GM23338 (cell line): Measurements from ENCODE around the gene YTHDF1. TPM values are rescaled to one million over a fixed set of nuclear protein-coding genes. Genes with fewer than 3 reads are reported as not detected.

ENCODE experiments used
- ATAC-seq: fragments of 200-7000 bp; cut with Tn5 transposase; 3 replicates; pipeline ENCODE4 v1.9.1; 2020
- DNase-seq: peaks from one replicate; pipeline ENCODE4 v3.0.0-alpha.2; 2015; ENCODE audit warnings: low spot score
- H2AFZ ChIP-seq: fragments of 200-600 bp; sonication (generic); 2 replicates; pipeline ENCODE4 v1.8.0; 2016; ENCODE audit warnings: antibody characterized with exemption, mild to moderate bottlenecking, moderate library complexity
- H3F3A ChIP-seq: fragments of 200-600 bp; sonication (generic); replicated peaks from 2 replicates; pipeline ENCODE4 v1.8.0; 2017; ENCODE audit warnings: antibody characterized with exemption, mixed run types, low read depth
- H3K27ac ChIP-seq: fragments of 200-600 bp; sonication (generic); 2 replicates; pipeline ENCODE4 v1.6.1; 2016; ENCODE audit warnings: low read depth
- H3K27me3 ChIP-seq: fragments of 200-600 bp; sonication (generic); 2 replicates; pipeline ENCODE4 v1.8.0; 2016; ENCODE audit warnings: mild to moderate bottlenecking, mixed run types, moderate library complexity; ENCODE audit not compliant: insufficient read depth
- H3K36me3 ChIP-seq: fragments of 200-600 bp; sonication (generic); 2 replicates; pipeline ENCODE4 v1.8.0; 2016; ENCODE audit warnings: mild to moderate bottlenecking; ENCODE audit not compliant: insufficient read depth
- H3K4me1 ChIP-seq: fragments of 200-600 bp; sonication (generic); 2 replicates; pipeline ENCODE4 v1.8.0; 2016; ENCODE audit warnings: mild to moderate bottlenecking, moderate library complexity; ENCODE audit not compliant: insufficient read depth
- H3K4me2 ChIP-seq: fragments of 200-600 bp; sonication (generic); 2 replicates; pipeline ENCODE4 v1.7.1; 2017; ENCODE audit warnings: mixed run types
- H3K4me3 ChIP-seq: fragments of 200-600 bp; sonication (generic); 2 replicates; pipeline ENCODE4 v1.6.1; 2016; ENCODE audit warnings: mixed run types
- H3K79me2 ChIP-seq: fragments of 200-600 bp; sonication (generic); replicated peaks from 2 replicates; pipeline ENCODE4 v1.8.0; 2017; ENCODE audit warnings: mild to moderate bottlenecking; ENCODE audit not compliant: insufficient read depth
- H3K9me2 ChIP-seq: fragments of 200-600 bp; sonication (generic); 2 replicates; pipeline ENCODE4 v1.8.0; 2017; ENCODE audit not compliant: insufficient read depth
- H4K20me1 ChIP-seq: fragments of 200-600 bp; sonication (generic); replicated peaks from 2 replicates; pipeline ENCODE4 v1.8.0; 2017; ENCODE audit warnings: mild to moderate bottlenecking; ENCODE audit not compliant: insufficient read depth
- H3K27ac Mint-ChIP-seq: 2 replicates; pipeline ENCODE4 v1.8.0; 2020; ENCODE audit warnings: inconsistent platforms, mild to moderate bottlenecking, moderate library complexity, mixed read lengths
- H3K27me3 Mint-ChIP-seq: 3 replicates; pipeline ENCODE4 v1.8.0; 2022; ENCODE audit warnings: low read depth, mild to moderate bottlenecking, moderate library complexity, mixed read lengths, inconsistent platforms; ENCODE audit not compliant: insufficient read depth, poor library complexity
- H3K36me3 Mint-ChIP-seq: 3 replicates; pipeline ENCODE4 v1.8.0; 2021; ENCODE audit warnings: low read depth, mild to moderate bottlenecking, inconsistent platforms, moderate library complexity, mixed read lengths
- H3K4me1 Mint-ChIP-seq: 3 replicates; pipeline ENCODE4 v1.8.0; 2020; ENCODE audit warnings: mild to moderate bottlenecking, inconsistent platforms, mixed read lengths
- H3K4me3 Mint-ChIP-seq: 3 replicates; pipeline ENCODE4 v1.8.0; 2021; ENCODE audit warnings: moderate library complexity, mild to moderate bottlenecking, inconsistent platforms, mixed read lengths
- H3K9me3 Mint-ChIP-seq: 3 replicates; pipeline ENCODE4 v1.8.0; 2020; ENCODE audit warnings: moderate library complexity, mild to moderate bottlenecking, inconsistent platforms, mixed read lengths
- CTCF ChIP-seq, 2 experiments: fragments of 200-600 bp in 1 of 2; sonication (generic) in 1 of 2; conservative IDR thresholded peaks; 2 replicates each; pipeline versions ENCODE4 v1.5.1 to v1.6.1; 2016 to 2017; ENCODE audit warnings: antibody characterized with exemption in 2 of 2, low read depth in 2 of 2, mild to moderate bottlenecking in 2 of 2, moderate library complexity in 1 of 2
- EZH2phosphoT487 ChIP-seq: fragments of 200-600 bp; sonication (generic); IDR thresholded peaks from one replicate; pipeline ENCODE4 v1.8.1; 2018; ENCODE audit warnings: antibody characterized with exemption; ENCODE audit not compliant: unreplicated experiment
- JUNB ChIP-seq: IDR thresholded peaks from one replicate; pipeline ENCODE4 v1.6.1; 2016; ENCODE audit warnings: antibody characterized with exemption; ENCODE audit not compliant: unreplicated experiment
- NANOG ChIP-seq: IDR thresholded peaks from 2 replicates; pipeline ENCODE4 v1.6.1; 2016; ENCODE audit warnings: antibody characterized with exemption, borderline replicate concordance
- POLR2AphosphoS5 ChIP-seq: IDR thresholded peaks from 2 replicates; pipeline ENCODE4 v1.6.1; 2016; ENCODE audit warnings: antibody characterized with exemption, low read depth
- STAT1 ChIP-seq: IDR thresholded peaks from one replicate; pipeline ENCODE4 v1.6.1; 2016; ENCODE audit warnings: antibody characterized with exemption; ENCODE audit not compliant: unreplicated experiment
- ZNF114 ChIP-seq: fragments of 250-450 bp; sonication (Bioruptor Pico); IDR thresholded peaks from 2 replicates; pipeline ENCODE4 v1.5.0; 2020; ENCODE audit warnings: mild to moderate bottlenecking, moderate library complexity
- ZNF331 ChIP-seq: fragments of 250-450 bp; sonication (Bioruptor Pico); IDR thresholded peaks from 2 replicates; pipeline ENCODE4 v1.5.0; 2020; ENCODE audit warnings: low read depth, mild to moderate bottlenecking, moderate library complexity
- polyA plus RNA-seq: library from polyadenylated mRNA; unstranded; fragments of >200 nt; fragmentation: Nextera tagmentation; extraction: Ambion mirVana; gene quantifications from 2 replicates; pipeline ENCODE4 v1.2.1, GENCODE V29; 2016
- total RNA-seq: library from RNA; depleted of rRNA; stranded (reverse); fragments of >200 nt; shearing (Covaris generic); gene quantifications from 2 replicates; pipeline ENCODE4 v1.2.3, GENCODE V29; 2014
- TF ChIP-seq, protein P1 (sequence below): IDR thresholded peaks from one replicate; pipeline ENCODE4 v1.6.1; 2018; ENCODE audit warnings: antibody characterized with exemption; ENCODE audit not compliant: unreplicated experiment
- TF ChIP-seq, protein P2 (sequence below): IDR thresholded peaks from 2 replicates; pipeline ENCODE4 v1.6.1; 2016; ENCODE audit warnings: antibody characterized with exemption

Gene YTHDF1
- total and polyA plus RNA-seq, 2 experiments from 2014 or later: 30.9 to 64.3 TPM

GRCh38 chr20:63191400-63191799 lies 24.5 kb downstream of the YTHDF1 start:
- H3K27ac Mint-ChIP-seq: no peak overlapping the region
- Histone ChIP-seq H3K4me3 (no peak overlapping the region), H3K4me1 (peaks cover 5% of the 10 kb centered on the region; the same call in 1 of the 2 replicates), H3K79me2 (peaks cover 18% of the 10 kb centered on the region), H3K9me2 (no peaks in the 10 kb centered on the region), H2AFZ (no peak overlapping the region), H3F3A (0 out of 2 replicates have a peak, but pooled peaks cover 6% of the 10 kb centered on the region), H3K4me2 (no peak overlapping the region), H4K20me1 (peaks cover 14% of the 10 kb centered on the region), H3K27ac (no peak overlapping the region), H3K36me3 (peaks cover 7% of the 10 kb centered on the region; the same call in 1 of the 2 replicates), H3K27me3 (no peaks in the 10 kb centered on the region)
- H3K27me3 Mint-ChIP-seq: peaks cover 34% of the 10 kb centered on the region
- ATAC-seq: no peak; the same call in 2 of the 3 replicates
- DNase-seq: no peak
- H3K4me3 Mint-ChIP-seq: no peak overlapping the region
- no peaks in the 10 kb centered on the region; the same call in 2 of the 3 replicates for H3K9me3 Mint-ChIP-seq
- peaks cover 17% of the 10 kb centered on the region for H3K36me3 Mint-ChIP-seq
- TF ChIP-seq, protein P1, sequence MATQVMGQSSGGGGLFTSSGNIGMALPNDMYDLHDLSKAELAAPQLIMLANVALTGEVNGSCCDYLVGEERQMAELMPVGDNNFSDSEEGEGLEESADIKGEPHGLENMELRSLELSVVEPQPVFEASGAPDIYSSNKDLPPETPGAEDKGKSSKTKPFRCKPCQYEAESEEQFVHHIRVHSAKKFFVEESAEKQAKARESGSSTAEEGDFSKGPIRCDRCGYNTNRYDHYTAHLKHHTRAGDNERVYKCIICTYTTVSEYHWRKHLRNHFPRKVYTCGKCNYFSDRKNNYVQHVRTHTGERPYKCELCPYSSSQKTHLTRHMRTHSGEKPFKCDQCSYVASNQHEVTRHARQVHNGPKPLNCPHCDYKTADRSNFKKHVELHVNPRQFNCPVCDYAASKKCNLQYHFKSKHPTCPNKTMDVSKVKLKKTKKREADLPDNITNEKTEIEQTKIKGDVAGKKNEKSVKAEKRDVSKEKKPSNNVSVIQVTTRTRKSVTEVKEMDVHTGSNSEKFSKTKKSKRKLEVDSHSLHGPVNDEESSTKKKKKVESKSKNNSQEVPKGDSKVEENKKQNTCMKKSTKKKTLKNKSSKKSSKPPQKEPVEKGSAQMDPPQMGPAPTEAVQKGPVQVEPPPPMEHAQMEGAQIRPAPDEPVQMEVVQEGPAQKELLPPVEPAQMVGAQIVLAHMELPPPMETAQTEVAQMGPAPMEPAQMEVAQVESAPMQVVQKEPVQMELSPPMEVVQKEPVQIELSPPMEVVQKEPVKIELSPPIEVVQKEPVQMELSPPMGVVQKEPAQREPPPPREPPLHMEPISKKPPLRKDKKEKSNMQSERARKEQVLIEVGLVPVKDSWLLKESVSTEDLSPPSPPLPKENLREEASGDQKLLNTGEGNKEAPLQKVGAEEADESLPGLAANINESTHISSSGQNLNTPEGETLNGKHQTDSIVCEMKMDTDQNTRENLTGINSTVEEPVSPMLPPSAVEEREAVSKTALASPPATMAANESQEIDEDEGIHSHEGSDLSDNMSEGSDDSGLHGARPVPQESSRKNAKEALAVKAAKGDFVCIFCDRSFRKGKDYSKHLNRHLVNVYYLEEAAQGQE: no peak
- TF ChIP-seq ZNF331 (CRISPR knock-in tag) (no peak), CTCF (conservative IDR thresholded peaks at IDR 0.05; ENCODE audit: low read depth in 2 of 2) (no peak), EZH2phosphoT487 (no peak), NANOG (no peak), STAT1 (no peak), POLR2AphosphoS5 (no peak), ZNF114 (CRISPR knock-in tag) (no peak), JUNB (no peak)
- TF ChIP-seq, protein P2, sequence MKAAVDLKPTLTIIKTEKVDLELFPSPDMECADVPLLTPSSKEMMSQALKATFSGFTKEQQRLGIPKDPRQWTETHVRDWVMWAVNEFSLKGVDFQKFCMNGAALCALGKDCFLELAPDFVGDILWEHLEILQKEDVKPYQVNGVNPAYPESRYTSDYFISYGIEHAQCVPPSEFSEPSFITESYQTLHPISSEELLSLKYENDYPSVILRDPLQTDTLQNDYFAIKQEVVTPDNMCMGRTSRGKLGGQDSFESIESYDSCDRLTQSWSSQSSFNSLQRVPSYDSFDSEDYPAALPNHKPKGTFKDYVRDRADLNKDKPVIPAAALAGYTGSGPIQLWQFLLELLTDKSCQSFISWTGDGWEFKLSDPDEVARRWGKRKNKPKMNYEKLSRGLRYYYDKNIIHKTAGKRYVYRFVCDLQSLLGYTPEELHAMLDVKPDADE: no peak
- peaks cover 5% of the 10 kb centered on the region; the same call in 1 of the 3 replicates for H3K4me1 Mint-ChIP-seq
